ENCODE data around the gene ZC2HC1B.

The ZC2HC1B gene

DNA sequence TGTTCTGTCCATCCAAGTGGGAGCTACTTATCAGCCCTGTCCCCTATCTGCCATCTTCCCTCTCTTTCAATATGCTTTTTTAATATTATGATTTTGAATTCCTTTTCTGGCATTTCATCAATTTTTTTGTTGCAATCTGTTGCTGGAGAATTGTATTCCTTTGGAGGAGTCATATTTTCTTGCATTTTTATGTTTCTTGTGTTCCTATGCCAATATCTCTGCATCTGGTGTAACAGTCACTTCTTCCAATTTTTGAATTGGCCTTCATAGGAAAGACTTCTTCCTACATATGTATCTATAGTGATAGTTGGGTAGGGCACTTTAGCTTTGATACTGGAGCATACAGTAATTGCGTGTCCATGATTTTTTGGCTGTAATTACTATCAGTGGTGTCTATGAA is 70.1 kb downstream of the ZC2HC1B start:
- no peaks in the 10 kb centered on the region for H3K27me3 ChIP-seq (ENCODE audit: insufficient read depth, low read depth, severe bottlenecking)
- H3K4me3 ChIP-seq (ENCODE audit: low read depth, low read length), result no peak overlapping the region
- TF ChIP-seq, protein P1, sequence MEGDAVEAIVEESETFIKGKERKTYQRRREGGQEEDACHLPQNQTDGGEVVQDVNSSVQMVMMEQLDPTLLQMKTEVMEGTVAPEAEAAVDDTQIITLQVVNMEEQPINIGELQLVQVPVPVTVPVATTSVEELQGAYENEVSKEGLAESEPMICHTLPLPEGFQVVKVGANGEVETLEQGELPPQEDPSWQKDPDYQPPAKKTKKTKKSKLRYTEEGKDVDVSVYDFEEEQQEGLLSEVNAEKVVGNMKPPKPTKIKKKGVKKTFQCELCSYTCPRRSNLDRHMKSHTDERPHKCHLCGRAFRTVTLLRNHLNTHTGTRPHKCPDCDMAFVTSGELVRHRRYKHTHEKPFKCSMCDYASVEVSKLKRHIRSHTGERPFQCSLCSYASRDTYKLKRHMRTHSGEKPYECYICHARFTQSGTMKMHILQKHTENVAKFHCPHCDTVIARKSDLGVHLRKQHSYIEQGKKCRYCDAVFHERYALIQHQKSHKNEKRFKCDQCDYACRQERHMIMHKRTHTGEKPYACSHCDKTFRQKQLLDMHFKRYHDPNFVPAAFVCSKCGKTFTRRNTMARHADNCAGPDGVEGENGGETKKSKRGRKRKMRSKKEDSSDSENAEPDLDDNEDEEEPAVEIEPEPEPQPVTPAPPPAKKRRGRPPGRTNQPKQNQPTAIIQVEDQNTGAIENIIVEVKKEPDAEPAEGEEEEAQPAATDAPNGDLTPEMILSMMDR (IDR thresholded peaks at IDR 0.05; ENCODE audit: low read depth, low read length), result no peak
- no peaks in the 10 kb centered on the region for H3K9me3 ChIP-seq (ENCODE audit: severe bottlenecking)
- no peaks in the 10 kb centered on the region for H3K36me3 ChIP-seq
- no peak overlapping the region for H3K27ac ChIP-seq
- no peak for DNase-seq

DNA sequence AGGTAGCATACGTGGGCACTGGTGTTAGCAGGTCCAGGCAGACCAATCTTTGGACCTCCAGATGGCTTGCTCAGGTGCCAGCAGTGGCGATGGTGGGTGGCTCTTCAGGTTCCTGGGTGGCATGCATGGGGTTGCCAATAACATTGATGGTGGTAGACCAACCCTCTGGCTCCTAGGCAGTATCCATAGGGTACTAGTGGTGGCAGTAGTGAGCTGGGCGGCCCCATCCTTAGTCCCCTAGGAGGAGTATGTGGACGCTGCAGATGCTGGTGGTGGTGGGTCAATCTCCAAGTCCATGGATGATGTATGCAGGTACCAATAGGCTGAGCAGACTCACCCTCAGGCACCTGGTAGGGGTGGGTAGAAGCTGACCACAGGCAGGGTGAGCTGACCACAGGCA is 70.6 kb downstream of the ZC2HC1B start:
- Histone ChIP-seq H3K9me3 (ENCODE audit: severe bottlenecking) (no peaks in the 10 kb centered on the region), H3K36me3 (no peaks in the 10 kb centered on the region), H3K27ac (no peak overlapping the region), H3K4me3 (ENCODE audit: low read depth, low read length) (no peak overlapping the region), H3K27me3 (ENCODE audit: insufficient read depth, low read depth, severe bottlenecking) (no peaks in the 10 kb centered on the region)
- no peak for DNase-seq
- TF ChIP-seq, protein P1 (IDR thresholded peaks at IDR 0.05; ENCODE audit: low read depth, low read length), result no peak

DNA sequence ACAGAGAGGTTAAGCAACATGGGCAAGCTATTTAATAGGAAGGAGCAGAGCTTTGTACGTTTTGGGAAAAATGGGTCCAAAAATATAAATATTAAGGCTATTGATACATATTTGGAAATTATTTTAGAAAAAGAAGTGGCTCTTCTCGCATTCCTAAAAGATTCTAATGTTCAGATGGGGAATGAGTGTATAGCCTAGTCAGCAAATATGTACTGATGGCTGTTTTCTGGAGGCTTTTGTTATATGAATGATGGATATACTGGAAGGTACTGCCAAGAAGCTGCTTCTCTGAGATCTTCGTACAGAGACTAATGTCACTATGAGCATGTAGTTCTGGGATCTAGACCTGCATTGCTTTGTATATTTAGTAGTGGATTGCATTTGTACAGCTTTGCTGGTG is 72.1 kb downstream of the ZC2HC1B start:
- no peaks in the 10 kb centered on the region for H3K36me3 ChIP-seq
- no peak overlapping the region for H3K27ac ChIP-seq
- DNase-seq, result no peak
- TF ChIP-seq, protein P1 (IDR thresholded peaks at IDR 0.05; ENCODE audit: low read depth, low read length), result no peak
- no peaks in the 10 kb centered on the region for H3K27me3 ChIP-seq (ENCODE audit: insufficient read depth, low read depth, severe bottlenecking)
- no peak overlapping the region for H3K4me3 ChIP-seq (ENCODE audit: low read depth, low read length)
- H3K9me3 ChIP-seq (ENCODE audit: severe bottlenecking), result no peaks in the 10 kb centered on the region

DNA sequence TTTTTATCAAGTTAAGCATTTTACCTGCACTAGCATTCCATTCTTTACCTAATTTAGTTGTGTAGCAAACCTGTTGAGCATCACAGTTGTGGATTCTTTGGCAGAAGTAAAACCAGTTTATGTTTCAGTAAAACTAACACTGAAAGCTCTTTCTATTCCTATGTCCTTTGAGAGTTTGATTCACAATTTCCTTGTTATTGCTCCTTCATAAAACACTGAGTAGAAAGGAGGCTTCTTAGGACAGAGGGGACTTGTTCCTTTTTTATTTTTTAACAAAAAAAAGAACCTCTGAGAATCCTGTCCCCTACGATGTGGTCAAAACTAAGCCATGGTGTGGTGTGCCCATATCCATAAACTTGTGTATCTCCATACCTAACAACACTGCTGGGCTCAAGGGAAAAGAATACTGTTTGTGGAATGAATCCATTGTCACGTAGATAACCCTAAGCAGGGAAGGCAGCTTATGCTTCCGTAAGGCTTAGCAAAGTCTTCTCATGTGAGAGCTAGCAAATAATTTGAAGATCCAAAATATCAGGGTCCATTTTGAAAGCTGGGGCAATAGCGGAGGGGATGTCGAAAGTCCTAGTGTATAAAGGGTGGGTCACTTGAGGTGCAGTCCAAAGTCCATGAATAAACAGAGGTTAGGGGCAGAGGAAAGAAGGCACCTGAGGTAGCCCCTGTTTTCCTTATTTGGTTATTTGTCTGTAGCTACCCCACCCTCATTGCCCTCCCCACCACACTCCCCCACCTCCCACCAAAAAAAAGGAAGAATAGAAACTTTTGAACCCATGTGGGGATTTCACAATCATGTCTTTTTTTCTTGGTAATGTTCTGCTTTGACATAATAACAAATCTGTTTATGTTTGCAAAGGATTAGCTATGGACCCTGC is 72.7 kb downstream of the ZC2HC1B start:
- no peaks in the 10 kb centered on the region for H3K27me3 ChIP-seq (ENCODE audit: insufficient read depth, low read depth, severe bottlenecking)
- no peak overlapping the region for H3K4me3 ChIP-seq (ENCODE audit: low read depth, low read length)
- no peak for DNase-seq
- H3K27ac ChIP-seq, result no peak overlapping the region
- no peaks in the 10 kb centered on the region for H3K36me3 ChIP-seq
- H3K9me3 ChIP-seq (ENCODE audit: severe bottlenecking), result no peaks in the 10 kb centered on the region
- TF ChIP-seq, protein P1 (IDR thresholded peaks at IDR 0.05; ENCODE audit: low read depth, low read length), result no peak

DNA sequence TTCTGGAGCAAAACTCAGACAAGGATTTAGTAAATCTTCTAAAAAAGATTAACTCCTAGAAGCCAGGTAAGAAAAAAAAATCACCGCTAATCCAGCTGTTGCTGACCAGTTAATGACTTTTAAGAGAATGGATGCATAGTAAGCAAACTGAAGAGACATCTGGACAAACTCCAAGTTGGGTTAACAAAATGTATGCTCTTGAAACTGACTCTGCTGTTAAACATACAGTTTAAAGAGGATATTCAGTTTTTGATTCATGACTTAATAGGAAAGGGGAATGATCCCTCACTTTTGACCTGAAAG is 73.3 kb downstream of the ZC2HC1B start:
- no peaks in the 10 kb centered on the region for H3K36me3 ChIP-seq
- no peak overlapping the region for H3K27ac ChIP-seq
- DNase-seq, result no peak
- H3K9me3 ChIP-seq (ENCODE audit: severe bottlenecking), result no peaks in the 10 kb centered on the region
- TF ChIP-seq, protein P1 (IDR thresholded peaks at IDR 0.05; ENCODE audit: low read depth, low read length), result no peak
- H3K4me3 ChIP-seq (ENCODE audit: low read depth, low read length), result no peak overlapping the region
- H3K27me3 ChIP-seq (ENCODE audit: insufficient read depth, low read depth, severe bottlenecking), result no peaks in the 10 kb centered on the region

DNA sequence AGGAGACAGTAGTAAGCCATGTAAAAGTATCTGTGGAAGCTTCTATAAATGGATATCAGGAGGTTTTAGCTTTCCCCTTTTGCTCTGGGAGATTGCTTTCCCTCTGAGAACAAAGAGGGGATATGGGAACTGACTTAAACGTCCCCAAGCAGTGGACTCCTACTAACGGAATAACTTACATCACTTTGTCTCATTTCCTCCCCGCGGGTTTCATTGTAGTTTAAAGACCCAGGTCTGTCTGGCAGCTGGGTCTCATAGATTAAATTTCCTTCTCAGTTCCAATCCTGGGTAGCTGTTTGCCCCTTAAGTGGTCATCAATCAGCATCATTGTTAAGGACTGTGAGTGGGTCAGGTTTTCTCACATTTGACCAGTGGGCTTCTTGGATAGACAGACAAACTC is 75.1 kb downstream of the ZC2HC1B start:
- Histone ChIP-seq H3K4me3 (ENCODE audit: low read depth, low read length) (no peak overlapping the region), H3K9me3 (ENCODE audit: severe bottlenecking) (no peaks in the 10 kb centered on the region), H3K27me3 (ENCODE audit: insufficient read depth, low read depth, severe bottlenecking) (no peaks in the 10 kb centered on the region), H3K36me3 (no peaks in the 10 kb centered on the region), H3K27ac (no peak overlapping the region)
- no peak for DNase-seq
- TF ChIP-seq, protein P1 (IDR thresholded peaks at IDR 0.05; ENCODE audit: low read depth, low read length), result no peak
